NT2/D1 (cell line): Measurements from ENCODE around the gene ANKS3.

Experiments used
- DNase-seq: peaks from one replicate; pipeline ENCODE4 v3.0.0-alpha.2; 2011; ENCODE audit warnings: low read depth, low spot score
- H3K27me3 ChIP-seq: 2 replicates; pipeline ENCODE4 v1.6.0; 2011; ENCODE audit warnings: mild to moderate bottlenecking; ENCODE audit not compliant: insufficient read length, insufficient read depth
- H3K36me3 ChIP-seq: 2 replicates; pipeline ENCODE4 v1.6.1; 2011; ENCODE audit warnings: mild to moderate bottlenecking, low read length, mixed read lengths; ENCODE audit not compliant: insufficient read depth, insufficient read length
- H3K4me1 ChIP-seq: 2 replicates; pipeline ENCODE4 v1.5.1; 2011; ENCODE audit not compliant: insufficient read depth, insufficient read length
- H3K4me3 ChIP-seq: 2 replicates; pipeline ENCODE4 v1.5.1; 2011; ENCODE audit warnings: low read depth; ENCODE audit not compliant: insufficient read length
- H3K9ac ChIP-seq: 2 replicates; pipeline ENCODE4 v1.6.0; 2011; ENCODE audit warnings: low read depth; ENCODE audit not compliant: insufficient read length
- H3K9me3 ChIP-seq: 2 replicates; pipeline ENCODE4 v1.5.1; 2011; ENCODE audit warnings: mild to moderate bottlenecking, low read length; ENCODE audit not compliant: insufficient read depth
- SUZ12 ChIP-seq: IDR thresholded peaks from 2 replicates; pipeline ENCODE4 v1.6.1; 2011; ENCODE audit not compliant: insufficient read length, insufficient read depth; ENCODE audit errors: extremely low read depth
- YY1 ChIP-seq: IDR thresholded peaks from 2 replicates; pipeline ENCODE4 v1.6.1; 2011; ENCODE audit not compliant: insufficient read length, insufficient read depth
- ZNF274 ChIP-seq: IDR thresholded peaks from 2 replicates; pipeline ENCODE4 v1.6.1; 2011; ENCODE audit warnings: mild to moderate bottlenecking, low read depth, low read length

Gene ANKS3

GRCh38 chr16:4664538-4665418 lies 69.3 kb downstream of the ANKS3 start:
- no peaks in the 10 kb centered on the region for H3K27me3 ChIP-seq
- TF ChIP-seq SUZ12 (no peak), ZNF274 (no peak), YY1 (no peak)
- H3K36me3 ChIP-seq: peaks cover 86% of the 10 kb centered on the region
- DNase-seq: no peak
- peaks cover 10% of the 10 kb centered on the region for H3K4me1 ChIP-seq
- no peak overlapping the region for H3K9ac ChIP-seq
- H3K9me3 ChIP-seq: no peaks in the 10 kb centered on the region
- no peak overlapping the region for H3K4me3 ChIP-seq

- H3K4me1 ChIP-seq: peaks cover 10% of the 10 kb centered on the region
- DNase-seq: no peak
- H3K27me3 ChIP-seq: no peaks in the 10 kb centered on the region
- no peak overlapping the region for H3K9ac ChIP-seq
- no peaks in the 10 kb centered on the region for H3K9me3 ChIP-seq
- no peak overlapping the region for H3K4me3 ChIP-seq
- TF ChIP-seq ZNF274: no peak
- no peak for TF ChIP-seq YY1
- no peak for TF ChIP-seq SUZ12
- H3K36me3 ChIP-seq: peaks cover 87% of the 10 kb centered on the region
Observed at GRCh38 chr16:4663777-4664465, 70.2 kb downstream of the ANKS3 start.

- Histone ChIP-seq H3K9ac (no peak overlapping the region), H3K4me3 (no peak overlapping the region), H3K4me1 (peaks cover 10% of the 10 kb centered on the region), H3K36me3 (peaks cover 87% of the 10 kb centered on the region), H3K9me3 (no peaks in the 10 kb centered on the region), H3K27me3 (no peaks in the 10 kb centered on the region)
- no peak for DNase-seq
- TF ChIP-seq YY1 (no peak), ZNF274 (no peak), SUZ12 (no peak)
Observed at GRCh38 chr16:4663465-4663776, 70.7 kb downstream of the ANKS3 start.

- Histone ChIP-seq H3K27me3 (no peaks in the 10 kb centered on the region), H3K9me3 (no peaks in the 10 kb centered on the region), H3K4me3 (no peak overlapping the region), H3K9ac (no peak overlapping the region), H3K4me1 (peaks cover 12% of the 10 kb centered on the region), H3K36me3 (peaks cover 82% of the 10 kb centered on the region)
- TF ChIP-seq SUZ12 (no peak), YY1 (no peak), ZNF274 (no peak)
- no peak for DNase-seq
Observed at GRCh38 chr16:4661661-4662060, 72.4 kb downstream of the ANKS3 start.

- H3K9ac ChIP-seq: no peak overlapping the region
- no peak overlapping the region for H3K4me3 ChIP-seq
- H3K4me1 ChIP-seq: peaks cover 12% of the 10 kb centered on the region
- H3K36me3 ChIP-seq: peaks cover 81% of the 10 kb centered on the region
- no peaks in the 10 kb centered on the region for H3K27me3 ChIP-seq
- H3K9me3 ChIP-seq: no peaks in the 10 kb centered on the region
- no peak for DNase-seq
- no peak for TF ChIP-seq ZNF274
Observed at GRCh38 chr16:4660454-4661007, 73.5 kb downstream of the ANKS3 start.

GRCh38 chr16:4659363-4660353 lies 74.4 kb downstream of the ANKS3 start:
- Histone ChIP-seq H3K27me3 (no peaks in the 10 kb centered on the region), H3K9ac (no peak overlapping the region), H3K4me3 (no peak overlapping the region), H3K4me1 (peaks cover 12% of the 10 kb centered on the region), H3K9me3 (no peaks in the 10 kb centered on the region), H3K36me3 (peaks cover 86% of the 10 kb centered on the region)
- DNase-seq: no peak
- no peak for TF ChIP-seq YY1
- TF ChIP-seq ZNF274: no peak
